ENCODE data around the gene CARNS1.

DNA sequence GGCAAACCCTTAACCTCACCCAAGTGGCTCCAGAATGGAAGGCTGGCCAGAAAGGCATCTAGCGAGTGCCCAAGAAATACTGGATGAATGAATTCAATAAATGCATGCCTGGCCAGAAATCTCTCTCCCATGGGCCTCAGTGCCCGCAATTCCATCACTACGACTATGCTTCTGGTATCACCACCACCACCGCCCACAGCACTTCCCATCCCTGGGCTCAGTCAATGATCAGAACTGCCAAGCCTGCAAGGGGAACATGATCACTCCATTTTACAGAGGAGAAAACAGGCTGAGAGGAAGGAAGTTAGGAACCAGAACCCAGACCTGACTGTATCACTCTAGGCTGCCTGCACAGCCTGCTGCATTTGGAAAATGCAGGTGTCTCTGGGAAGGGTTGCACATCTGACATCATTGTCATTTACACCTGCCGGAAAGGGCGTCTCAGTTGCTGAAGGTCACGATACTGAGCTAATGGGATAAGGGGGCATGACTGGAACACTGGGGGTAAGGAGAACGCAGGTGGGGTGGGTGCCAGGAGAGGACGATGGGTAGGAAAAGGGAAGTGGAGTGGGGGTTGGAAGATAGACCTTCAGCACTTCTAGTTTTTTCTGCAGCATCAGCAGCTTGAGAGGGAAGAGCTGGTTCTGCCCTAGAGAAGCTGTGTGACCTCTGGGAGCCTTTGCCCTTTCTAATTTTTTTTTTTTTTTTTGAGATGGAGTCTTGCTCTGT lies 33.8 kb downstream of the CARNS1 start:
- no peak for TF ChIP-seq EZH2phosphoT487 (conservative IDR thresholded peaks at IDR 0.05; ENCODE audit: low read length)
- TF ChIP-seq, protein P1, sequence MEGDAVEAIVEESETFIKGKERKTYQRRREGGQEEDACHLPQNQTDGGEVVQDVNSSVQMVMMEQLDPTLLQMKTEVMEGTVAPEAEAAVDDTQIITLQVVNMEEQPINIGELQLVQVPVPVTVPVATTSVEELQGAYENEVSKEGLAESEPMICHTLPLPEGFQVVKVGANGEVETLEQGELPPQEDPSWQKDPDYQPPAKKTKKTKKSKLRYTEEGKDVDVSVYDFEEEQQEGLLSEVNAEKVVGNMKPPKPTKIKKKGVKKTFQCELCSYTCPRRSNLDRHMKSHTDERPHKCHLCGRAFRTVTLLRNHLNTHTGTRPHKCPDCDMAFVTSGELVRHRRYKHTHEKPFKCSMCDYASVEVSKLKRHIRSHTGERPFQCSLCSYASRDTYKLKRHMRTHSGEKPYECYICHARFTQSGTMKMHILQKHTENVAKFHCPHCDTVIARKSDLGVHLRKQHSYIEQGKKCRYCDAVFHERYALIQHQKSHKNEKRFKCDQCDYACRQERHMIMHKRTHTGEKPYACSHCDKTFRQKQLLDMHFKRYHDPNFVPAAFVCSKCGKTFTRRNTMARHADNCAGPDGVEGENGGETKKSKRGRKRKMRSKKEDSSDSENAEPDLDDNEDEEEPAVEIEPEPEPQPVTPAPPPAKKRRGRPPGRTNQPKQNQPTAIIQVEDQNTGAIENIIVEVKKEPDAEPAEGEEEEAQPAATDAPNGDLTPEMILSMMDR (IDR thresholded peaks at IDR 0.05; ENCODE audit: insufficient read depth, low read length, poor library complexity, severe bottlenecking), result no peak

Data from SU-DHL-6 (cell line).